Mesenchymal stem cell (in vitro differentiated cells and primary cell): ENCODE measurements around the gene KDM4C.
A peak's percentile ranks its signal among the peaks of the same experiment; 100 is the strongest.

Experiments used
- DNase-seq: peaks from one replicate; pipeline ENCODE4 v3.0.0-alpha.2; 2013
- H2AFZ ChIP-seq: one replicate; pipeline ENCODE4 v1.6.1; 2013; ENCODE audit warnings: low read depth, mild to moderate bottlenecking, control low read depth, inconsistent platforms, low read length, moderate library complexity
- H2AK5ac ChIP-seq: 2 replicates; pipeline ENCODE4 v1.6.1; 2013; ENCODE audit warnings: low read length, moderate library complexity, mild to moderate bottlenecking, inconsistent platforms; ENCODE audit not compliant: severe bottlenecking
- H2BK120ac ChIP-seq: one replicate; pipeline ENCODE4 v1.6.1; 2013; ENCODE audit warnings: low read depth, mild to moderate bottlenecking, inconsistent platforms, low read length, moderate library complexity
- H2BK12ac ChIP-seq, 2 experiments: one replicate each; pipeline ENCODE4 v1.6.1; 2013; ENCODE audit warnings: inconsistent platforms in 2 of 2, low read length in 2 of 2, mild to moderate bottlenecking in 2 of 2, moderate library complexity in 2 of 2, control low read depth in 1 of 2
- H2BK15ac ChIP-seq: one replicate; pipeline ENCODE4 v1.6.1; 2013; ENCODE audit warnings: mild to moderate bottlenecking, low read depth, inconsistent platforms; ENCODE audit not compliant: poor library complexity, severe bottlenecking
- H2BK5ac ChIP-seq: 2 replicates; pipeline ENCODE4 v1.6.1; 2013; ENCODE audit warnings: low read depth, mild to moderate bottlenecking, low read length, control low read depth, inconsistent platforms; ENCODE audit not compliant: poor library complexity, severe bottlenecking
- H3K14ac ChIP-seq, 2 experiments: one replicate each; pipeline ENCODE4 v1.6.1; 2013; ENCODE audit warnings: inconsistent platforms in 2 of 2, low read length in 2 of 2, control low read depth in 1 of 2, mild to moderate bottlenecking in 1 of 2, moderate library complexity in 1 of 2
- H3K18ac ChIP-seq, 2 experiments: one replicate each; pipeline ENCODE4 v1.6.1; 2013; ENCODE audit warnings: inconsistent platforms in 2 of 2, low read length in 2 of 2, control low read depth in 1 of 2, low read depth in 1 of 2, mild to moderate bottlenecking in 1 of 2
- H3K23ac ChIP-seq, 2 experiments: one replicate each; pipeline ENCODE4 v1.6.1; 2013; ENCODE audit warnings: inconsistent platforms in 2 of 2, low read length in 2 of 2, mild to moderate bottlenecking in 2 of 2, moderate library complexity in 2 of 2, control low read depth in 1 of 2
- H3K27ac ChIP-seq: 2 replicates; pipeline ENCODE4 v1.5.1; 2013; ENCODE audit warnings: mild to moderate bottlenecking, moderate library complexity, low read length, control low read depth, inconsistent platforms; ENCODE audit not compliant: poor library complexity, severe bottlenecking
- H3K27me3 ChIP-seq, 2 experiments: 2 replicates each; pipeline versions ENCODE4 v1.6.1 to v1.7.0; 2013; ENCODE audit warnings: low read length in 2 of 2, mild to moderate bottlenecking in 2 of 2, moderate library complexity in 2 of 2, control low read depth in 1 of 2, inconsistent platforms in 1 of 2; ENCODE audit not compliant: control insufficient read depth in 1 of 2, insufficient read depth in 1 of 2
- H3K36me3 ChIP-seq, 2 experiments: 2 replicates each; pipeline versions ENCODE4 v1.6.1 to v1.7.0; 2013; ENCODE audit warnings: low read length in 2 of 2, control low read depth in 1 of 2, inconsistent platforms in 1 of 2, low read depth in 1 of 2, mild to moderate bottlenecking in 1 of 2; ENCODE audit not compliant: insufficient read depth in 2 of 2, control insufficient read depth in 1 of 2
- H3K4ac ChIP-seq, 2 experiments: one replicate each; pipeline ENCODE4 v1.6.1; 2013; ENCODE audit warnings: inconsistent platforms in 2 of 2, low read length in 2 of 2, mild to moderate bottlenecking in 2 of 2, moderate library complexity in 2 of 2, control low read depth in 1 of 2, low read depth in 1 of 2
- H3K4me1 ChIP-seq: 2 replicates; pipeline ENCODE4 v1.6.1; 2013; ENCODE audit warnings: low read depth, low read length, control low read depth; ENCODE audit not compliant: control insufficient read depth, insufficient read depth
- H3K4me2 ChIP-seq: 2 replicates; pipeline ENCODE4 v1.6.1; 2013; ENCODE audit warnings: low read length, mild to moderate bottlenecking, inconsistent platforms; ENCODE audit not compliant: poor library complexity, severe bottlenecking
- H3K4me3 ChIP-seq, 2 experiments: 2 replicates each; pipeline versions ENCODE4 v1.5.1 to v1.7.0; 2013; ENCODE audit warnings: low read length in 2 of 2, mild to moderate bottlenecking in 2 of 2, control low read depth in 1 of 2, low read depth in 1 of 2; ENCODE audit not compliant: insufficient read depth in 1 of 2
- H3K79me1 ChIP-seq: replicated peaks from 2 replicates; pipeline ENCODE4 v1.6.1; 2013; ENCODE audit warnings: mild to moderate bottlenecking, control low read depth, low read length, inconsistent platforms; ENCODE audit not compliant: poor library complexity, severe bottlenecking
- H3K9ac ChIP-seq: 2 replicates; pipeline ENCODE4 v1.7.0; 2013; ENCODE audit warnings: mild to moderate bottlenecking, low read length, moderate library complexity
- H3K9me3 ChIP-seq: 2 replicates; pipeline ENCODE4 v1.7.0; 2013; ENCODE audit warnings: mild to moderate bottlenecking, low read length; ENCODE audit not compliant: control insufficient read depth
- H4K8ac ChIP-seq: one replicate; pipeline ENCODE4 v1.6.1; 2013; ENCODE audit warnings: inconsistent platforms, mild to moderate bottlenecking, low read length, moderate library complexity
- H4K91ac ChIP-seq: one replicate; pipeline ENCODE4 v1.6.1; 2013; ENCODE audit warnings: mild to moderate bottlenecking, low read length, inconsistent platforms
- WGBS: methylation state at CpG from one replicate; pipeline ENCODE4 v1.1.7; 2013; ENCODE audit warnings: mixed read lengths; 5-methylcytosine and 5-hydroxymethylcytosine counted together

Gene KDM4C

DNA sequence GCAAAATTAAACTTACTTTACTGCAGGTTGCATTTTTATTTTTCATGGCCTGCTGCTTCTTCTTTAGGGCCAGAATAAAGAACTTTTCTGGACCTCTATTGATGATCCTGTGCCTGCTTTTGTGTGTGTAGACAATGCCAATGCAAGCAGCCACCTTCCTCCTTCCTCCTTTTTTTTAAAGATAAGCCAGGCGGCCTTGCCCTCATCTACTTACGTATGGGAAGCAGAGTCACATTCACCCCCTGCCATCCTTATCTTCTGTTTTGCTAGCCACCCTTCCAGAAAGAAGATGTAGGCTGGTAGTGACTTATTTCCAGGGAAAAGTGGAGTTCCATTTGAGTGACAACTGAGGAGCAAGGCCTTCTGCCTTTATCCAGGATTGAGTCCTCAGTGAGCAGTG lies 122.9 kb downstream of the KDM4C start:
- Histone ChIP-seq H3K4me3 (no peak overlapping the region), H3K4ac (no peak overlapping the region), H2BK120ac (no peak overlapping the region), H3K4me1 (peaks cover 1% of the 10 kb centered on the region), H2BK15ac (no peak overlapping the region), H3K27ac (no peak overlapping the region), H3K14ac (no peak overlapping the region), H2BK5ac (no peak overlapping the region), H4K91ac (no peak overlapping the region), H3K36me3 (peaks cover 0 to 6% of the 10 kb centered on the region in 2 experiments), H3K4me2 (no peak overlapping the region), H2BK12ac (no peak overlapping the region), H3K18ac (no peak overlapping the region), H3K79me1 (peaks cover 15% of the 10 kb centered on the region), H4K8ac (no peak overlapping the region), H2AFZ (no peak overlapping the region), H3K9me3 (no peaks in the 10 kb centered on the region), H3K9ac (no peak overlapping the region), H3K23ac (no peak overlapping the region), H3K27me3 (no peaks in the 10 kb centered on the region), H2AK5ac (peak overlapping the region; percentile 33)
- no CpG with 5 or more reads among the region's 2 CpGs for WGBS
- DNase-seq, result no peak

DNA sequence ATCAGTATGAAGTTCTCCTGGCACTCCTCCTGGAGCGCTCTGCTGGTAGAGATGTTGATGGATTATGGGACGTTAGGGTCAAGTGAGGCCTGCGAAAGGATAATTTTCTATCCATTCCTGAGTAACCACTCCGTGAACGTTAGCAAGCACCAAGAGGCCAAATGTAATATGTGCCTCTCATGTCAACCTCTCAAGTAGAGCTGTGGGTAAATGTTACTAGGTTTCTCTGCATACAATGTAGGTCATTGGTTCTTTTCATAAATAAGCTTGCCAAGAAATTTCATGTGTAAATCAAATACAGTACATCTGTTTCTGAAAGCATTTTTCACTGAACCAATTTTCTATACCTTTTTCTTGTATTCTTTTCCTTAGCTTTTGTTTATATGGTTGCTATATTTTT lies 126.3 kb downstream of the KDM4C start:
- H2AK5ac ChIP-seq, result no peak overlapping the region

DNA sequence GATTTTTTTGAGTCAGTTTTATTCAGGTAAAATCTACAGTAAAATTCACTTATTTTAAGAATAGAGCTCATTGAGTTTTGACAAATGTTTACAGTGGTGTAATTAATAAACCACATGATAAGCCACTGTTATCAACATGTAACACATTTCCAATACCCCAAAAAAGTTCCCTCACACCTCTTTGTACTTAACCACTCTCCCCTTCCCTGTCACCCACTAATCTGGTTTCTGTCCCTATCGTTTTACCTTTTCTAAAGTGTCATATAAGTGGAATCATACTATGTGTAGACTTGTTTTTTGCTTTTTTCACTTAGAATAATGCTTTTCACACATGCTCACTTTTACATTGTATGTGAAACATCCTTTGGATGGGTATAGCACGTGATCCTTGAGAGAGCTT lies 127.2 kb downstream of the KDM4C start:
- Histone ChIP-seq H3K79me1 (peaks cover 6% of the 10 kb centered on the region), H3K36me3 (peaks cover 11 to 18% of the 10 kb centered on the region in 2 experiments), H3K4ac (no peak overlapping the region), H2AFZ (no peak overlapping the region), H2BK12ac (no peak overlapping the region), H3K23ac (no peak overlapping the region), H3K9ac (no peak overlapping the region), H3K27me3 (no peaks in the 10 kb centered on the region), H3K4me1 (no peaks in the 10 kb centered on the region), H4K91ac (no peak overlapping the region), H2BK120ac (no peak overlapping the region), H2AK5ac (no peak overlapping the region), H3K18ac (no peak overlapping the region), H3K27ac (no peak overlapping the region), H3K4me2 (no peak overlapping the region), H2BK15ac (no peak overlapping the region), H3K9me3 (no peaks in the 10 kb centered on the region), H3K14ac (no peak overlapping the region), H4K8ac (no peak overlapping the region), H2BK5ac (no peak overlapping the region), H3K4me3 (no peak overlapping the region)
- WGBS, result 60% methylated on average over 1 of the region's 2 CpGs
- DNase-seq, result no peak

More for the DNA sequence above, 126.3 kb downstream of the KDM4C start:
- Histone ChIP-seq H3K36me3 (peaks cover 5 to 9% of the 10 kb centered on the region in 2 experiments), H3K4me3 (no peak overlapping the region), H3K14ac (no peak overlapping the region), H2BK12ac (no peak overlapping the region), H3K23ac (no peak overlapping the region), H3K9ac (no peak overlapping the region), H2BK5ac (no peak overlapping the region), H4K91ac (no peak overlapping the region), H3K4me2 (no peak overlapping the region), H3K4ac (no peak overlapping the region), H3K27ac (no peak overlapping the region), H3K18ac (no peak overlapping the region), H3K9me3 (no peaks in the 10 kb centered on the region), H2AFZ (no peak overlapping the region), H2BK120ac (no peak overlapping the region), H4K8ac (no peak overlapping the region), H3K27me3 (no peaks in the 10 kb centered on the region), H2BK15ac (no peak overlapping the region), H3K4me1 (no peaks in the 10 kb centered on the region), H3K79me1 (peaks cover 7% of the 10 kb centered on the region)
- DNase-seq, result no peak
- WGBS, result 77% methylated on average over 3 of the region's 5 CpGs

DNA sequence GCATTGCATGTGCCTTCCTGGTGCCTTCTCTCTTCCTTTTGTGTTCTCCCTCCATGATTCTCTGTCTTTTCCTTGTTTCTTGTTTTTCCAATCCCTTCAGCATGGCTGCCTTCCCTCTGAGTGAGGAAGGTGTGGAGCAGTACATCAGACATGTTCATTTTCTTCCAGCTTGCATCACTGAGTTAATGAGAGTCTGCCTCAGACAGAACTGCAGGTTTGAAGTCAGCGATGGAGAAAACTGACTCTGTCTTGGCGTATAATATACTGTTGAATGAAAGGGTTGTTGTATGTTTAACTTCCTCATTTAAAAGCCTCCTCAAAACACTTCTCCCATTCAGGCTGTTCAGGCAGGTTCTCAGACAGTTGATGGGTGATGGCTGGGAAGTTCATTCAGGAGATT lies 129.3 kb downstream of the KDM4C start:
- H3K9me3 ChIP-seq, result no peaks in the 10 kb centered on the region
- H2BK120ac ChIP-seq, result no peak overlapping the region
- H3K18ac ChIP-seq, result no peak overlapping the region
- no peaks in the 10 kb centered on the region for H3K4me1 ChIP-seq
- DNase-seq, result no peak
- no peak overlapping the region for H2AFZ ChIP-seq
- H3K4me2 ChIP-seq, result no peak overlapping the region
- no peak overlapping the region for H3K14ac ChIP-seq
- peak overlapping the region in 1 of 2 experiments; percentile 40 for H3K23ac ChIP-seq
- no peak overlapping the region for H2BK15ac ChIP-seq
- peaks cover 4% of the 10 kb centered on the region for H3K79me1 ChIP-seq
- H2BK12ac ChIP-seq, result no peak overlapping the region
- no CpG with 5 or more reads among the region's 2 CpGs for WGBS
- H3K27me3 ChIP-seq, result no peaks in the 10 kb centered on the region
- peaks cover 11 to 22% of the 10 kb centered on the region in 2 experiments for H3K36me3 ChIP-seq
- no peak overlapping the region for H3K27ac ChIP-seq
- H3K4ac ChIP-seq, result no peak overlapping the region
- no peak overlapping the region for H4K91ac ChIP-seq
- H2BK5ac ChIP-seq, result no peak overlapping the region
- H3K4me3 ChIP-seq, result no peak overlapping the region
- H3K9ac ChIP-seq, result no peak overlapping the region
- H4K8ac ChIP-seq, result no peak overlapping the region
- no peak overlapping the region for H2AK5ac ChIP-seq
